ENCODE results near the gene CAMK2B. TPM values are rescaled to one million over a fixed set of nuclear protein-coding genes. Genes with fewer than 3 reads are reported as not detected.

The CAMK2B gene
- polyA plus RNA-seq, 3 donors: 1.6 to 2.7 (median 1.7) TPM

DNA sequence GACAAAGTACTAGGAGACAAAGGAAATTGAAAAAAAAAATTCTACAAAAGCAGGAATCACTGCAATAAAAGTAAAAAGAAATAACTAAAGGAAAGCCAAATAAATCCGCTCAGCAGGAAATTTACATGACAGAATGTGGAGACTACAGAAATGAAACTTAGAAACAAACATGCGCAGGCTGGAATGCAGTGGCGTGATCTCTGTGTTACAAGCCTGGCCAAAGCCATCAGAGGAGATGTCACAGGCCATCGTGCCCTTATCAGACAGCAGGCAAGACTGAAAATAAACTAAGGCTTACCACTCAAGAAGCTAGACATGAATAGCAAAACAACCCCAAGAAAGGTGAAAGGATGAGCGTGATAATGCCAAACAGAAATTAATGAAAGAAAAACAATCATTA lies 6.3 kb upstream of the CAMK2B start:
- no peak for DNase-seq (ENCODE audit: low read depth in 3 of 3, low spot score in 2 of 3)

DNA sequence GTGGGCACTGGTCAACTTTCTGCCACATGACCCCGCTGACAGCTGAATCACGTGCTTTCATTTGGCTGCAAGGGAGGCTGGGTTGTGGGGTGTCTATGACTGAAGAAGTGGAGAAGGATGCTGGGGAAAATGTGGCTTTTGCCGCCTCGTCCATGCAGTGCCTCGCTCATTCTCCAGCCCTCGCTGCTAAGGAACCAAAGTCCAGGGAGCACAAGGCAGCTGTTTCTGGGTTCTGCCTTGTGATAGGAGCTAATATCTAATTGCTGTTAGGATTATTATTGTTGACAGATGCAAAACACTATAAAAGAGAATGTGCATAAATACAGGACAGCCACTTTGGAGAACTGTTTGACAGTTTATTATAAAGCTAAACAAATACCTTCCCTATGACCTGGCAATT lies 4.9 kb upstream of the CAMK2B start:
- DNase-seq (ENCODE audit: low read depth in 3 of 3, low spot score in 2 of 3): no peak

DNA sequence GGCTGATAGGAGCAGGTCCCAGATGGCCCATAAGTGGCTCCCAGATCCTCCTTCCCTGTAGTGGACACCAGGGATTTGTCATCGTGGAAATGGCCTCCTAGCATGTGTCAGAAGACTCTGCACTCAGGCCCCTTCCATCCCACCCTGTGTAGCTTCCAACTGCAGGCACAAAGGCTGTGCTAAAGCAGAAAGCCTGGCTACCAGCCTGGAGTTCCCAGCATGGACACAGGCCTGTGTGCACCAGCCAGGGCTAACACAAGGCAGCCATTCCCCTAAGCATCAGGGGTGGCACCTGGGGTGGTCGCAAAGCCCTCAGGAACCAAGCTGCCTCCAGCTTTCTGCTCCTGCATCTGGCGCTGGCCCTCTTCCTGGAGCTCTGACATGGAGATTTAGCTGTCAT lies 4.5 kb upstream of the CAMK2B start:
- DNase-seq (ENCODE audit: low read depth in 3 of 3, low spot score in 2 of 3): no peak

DNA sequence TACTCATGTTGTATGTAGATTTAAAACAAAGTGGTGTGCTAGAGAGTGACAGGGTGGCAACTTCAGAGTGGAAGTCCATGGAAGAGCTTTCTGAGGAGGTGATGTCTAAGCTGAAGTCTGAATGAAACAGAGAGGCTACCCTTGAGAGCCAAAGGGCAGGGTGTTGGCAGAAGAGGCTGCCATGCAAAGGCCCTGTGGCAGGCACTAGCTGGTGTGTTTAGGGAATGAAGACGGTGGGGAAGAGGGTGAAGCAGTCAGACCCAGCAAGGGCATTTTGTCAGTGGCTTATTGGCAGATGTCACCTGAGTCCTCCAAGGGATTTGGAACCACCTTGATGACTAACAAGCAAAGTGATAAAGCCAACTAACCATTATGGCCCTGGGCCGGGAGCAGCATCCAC lies 3.7 kb upstream of the CAMK2B start:
- DNase-seq (ENCODE audit: low read depth in 3 of 3, low spot score in 2 of 3): no peak

DNA sequence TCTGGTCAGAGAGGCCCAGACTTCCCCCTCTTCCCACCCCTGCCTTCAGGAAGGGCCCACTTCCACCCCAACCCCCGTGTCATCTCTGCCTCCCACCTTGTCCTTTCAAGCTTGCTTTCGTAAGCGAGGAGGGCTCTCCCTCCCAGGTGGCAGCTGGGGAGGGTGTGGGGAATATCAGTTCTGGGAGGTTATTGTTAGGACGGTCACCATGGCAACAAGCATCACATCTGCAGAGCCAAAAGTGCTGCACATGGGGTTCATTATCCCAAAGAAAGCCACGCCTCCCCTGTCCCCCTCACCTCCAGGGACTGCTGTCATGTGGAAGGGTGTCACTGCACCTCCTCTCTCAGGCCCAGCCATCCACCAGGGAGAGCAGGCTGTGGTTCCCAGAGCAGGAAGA lies 2.6 kb upstream of the CAMK2B start:
- DNase-seq (ENCODE audit: low read depth in 3 of 3, low spot score in 2 of 3): no peak

DNA sequence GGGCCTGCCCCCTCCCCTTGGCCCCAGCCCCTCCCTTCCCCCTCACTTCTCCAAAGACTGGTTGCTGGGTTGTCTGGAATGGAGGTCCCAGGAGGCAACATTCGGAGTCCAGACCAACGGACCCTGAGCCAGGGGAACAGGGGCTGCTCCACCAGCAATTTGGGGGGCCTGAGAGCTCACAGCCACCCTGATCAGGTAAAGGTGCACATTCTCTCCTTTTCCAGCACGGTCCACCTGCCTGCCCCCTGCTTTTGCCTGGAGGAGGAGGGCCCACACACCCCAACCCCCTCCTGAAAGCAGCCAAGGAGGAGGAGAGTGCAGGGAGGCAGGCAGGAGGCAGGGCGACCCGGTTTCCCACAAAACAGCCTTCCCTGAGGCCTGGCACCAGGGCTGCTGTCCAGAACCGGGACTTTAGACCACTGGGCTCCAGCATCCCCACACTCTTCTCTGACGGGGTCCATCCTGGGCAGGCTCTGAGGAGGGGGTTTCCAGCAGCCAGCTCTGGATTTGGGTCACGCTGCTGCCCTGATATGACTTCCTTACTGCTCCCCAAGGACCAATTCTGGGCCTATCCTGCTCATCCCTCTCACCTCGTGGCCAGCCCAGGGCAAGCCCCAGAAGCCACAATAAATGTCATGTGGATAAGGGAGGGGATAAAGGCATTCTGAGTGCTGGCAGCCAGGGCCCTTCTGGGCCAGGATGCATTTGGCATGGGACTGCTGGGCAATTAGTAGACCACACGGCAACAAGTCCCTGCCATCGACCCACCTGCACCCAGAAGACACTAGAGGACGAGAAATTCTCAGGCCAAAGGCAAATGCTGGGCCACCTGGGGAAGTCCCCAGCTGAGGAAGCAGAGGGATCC lies 1.1 kb upstream of the CAMK2B start:
- no peak for DNase-seq (ENCODE audit: low read depth in 3 of 3, low spot score in 2 of 3)

DNA sequence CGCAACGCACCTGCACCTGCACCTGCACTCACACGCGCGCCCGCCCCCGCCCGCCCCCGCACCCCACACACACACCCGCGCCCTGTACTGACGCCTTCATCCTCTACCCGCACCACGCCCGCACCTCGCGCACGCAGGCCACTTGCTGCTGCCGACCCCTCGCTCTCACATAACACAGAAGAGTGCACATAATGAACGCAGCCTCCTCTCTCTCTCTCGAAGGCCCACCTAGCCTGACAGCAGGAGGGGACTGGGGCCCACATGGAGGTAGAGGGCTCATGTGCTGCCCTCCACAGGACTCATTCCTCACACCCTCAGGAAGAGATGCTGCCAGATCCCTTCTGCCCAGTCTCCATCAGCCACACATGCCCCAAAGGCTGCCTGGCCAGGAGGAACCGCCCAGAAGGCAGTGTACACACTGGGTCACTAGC lies 432 bp upstream of the CAMK2B start:
- DNase-seq (ENCODE audit: low read depth in 3 of 3, low spot score in 2 of 3): no peak

DNA sequence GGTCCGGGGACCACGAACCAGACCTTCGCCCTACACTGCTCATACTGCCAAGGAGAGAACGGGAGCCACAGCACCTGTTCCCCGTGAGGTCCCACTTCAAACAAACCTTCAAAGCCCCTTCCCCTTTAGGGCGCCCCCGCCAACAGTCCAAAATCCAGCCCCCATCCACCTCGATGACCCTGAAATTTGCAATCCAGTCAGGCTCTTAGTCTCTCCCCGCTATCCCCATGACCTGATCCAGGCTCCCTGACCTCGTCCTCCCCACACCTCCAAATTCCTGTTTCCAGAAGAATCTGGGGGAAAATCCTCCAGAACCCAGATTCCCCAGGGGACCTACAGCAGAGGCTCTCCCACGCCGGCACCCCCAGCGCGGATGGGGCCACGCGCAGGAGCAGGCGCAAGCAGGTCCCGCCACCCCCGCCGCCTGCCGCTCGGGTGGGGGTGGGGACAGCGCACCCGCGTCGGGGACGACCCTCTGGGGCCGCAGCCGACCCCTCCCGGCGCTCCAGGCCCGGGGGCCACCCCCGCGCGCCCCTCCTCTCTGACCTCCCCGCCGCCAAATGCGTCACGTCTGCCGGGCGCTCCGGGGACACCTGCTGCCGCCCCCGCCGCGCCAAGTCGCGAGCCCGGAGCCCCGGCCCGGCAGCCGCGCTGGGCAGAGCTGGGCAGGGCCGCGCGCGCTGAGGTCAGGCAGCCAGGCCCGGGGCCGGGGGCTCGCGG lies 753 bp downstream of the CAMK2B start:
- DNase-seq (ENCODE audit: low read depth in 3 of 3, low spot score in 2 of 3): no peak

DNA sequence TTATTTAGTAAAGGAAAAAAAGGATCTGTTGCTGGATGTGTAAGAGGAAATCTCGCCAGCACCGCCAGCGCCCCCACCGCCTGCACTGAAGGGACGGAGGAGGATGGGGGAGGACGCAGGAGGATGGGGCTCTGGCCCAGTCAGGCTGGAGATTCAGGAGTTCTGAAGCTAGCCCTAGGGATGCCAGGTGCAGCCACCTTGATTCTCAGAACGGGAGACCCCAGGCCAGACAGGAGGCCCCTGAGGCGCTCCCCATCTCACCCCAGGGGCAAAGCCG lies 1.3 kb downstream of the CAMK2B start:
- no peak for DNase-seq (ENCODE audit: low read depth in 3 of 3, low spot score in 2 of 3)

DNA sequence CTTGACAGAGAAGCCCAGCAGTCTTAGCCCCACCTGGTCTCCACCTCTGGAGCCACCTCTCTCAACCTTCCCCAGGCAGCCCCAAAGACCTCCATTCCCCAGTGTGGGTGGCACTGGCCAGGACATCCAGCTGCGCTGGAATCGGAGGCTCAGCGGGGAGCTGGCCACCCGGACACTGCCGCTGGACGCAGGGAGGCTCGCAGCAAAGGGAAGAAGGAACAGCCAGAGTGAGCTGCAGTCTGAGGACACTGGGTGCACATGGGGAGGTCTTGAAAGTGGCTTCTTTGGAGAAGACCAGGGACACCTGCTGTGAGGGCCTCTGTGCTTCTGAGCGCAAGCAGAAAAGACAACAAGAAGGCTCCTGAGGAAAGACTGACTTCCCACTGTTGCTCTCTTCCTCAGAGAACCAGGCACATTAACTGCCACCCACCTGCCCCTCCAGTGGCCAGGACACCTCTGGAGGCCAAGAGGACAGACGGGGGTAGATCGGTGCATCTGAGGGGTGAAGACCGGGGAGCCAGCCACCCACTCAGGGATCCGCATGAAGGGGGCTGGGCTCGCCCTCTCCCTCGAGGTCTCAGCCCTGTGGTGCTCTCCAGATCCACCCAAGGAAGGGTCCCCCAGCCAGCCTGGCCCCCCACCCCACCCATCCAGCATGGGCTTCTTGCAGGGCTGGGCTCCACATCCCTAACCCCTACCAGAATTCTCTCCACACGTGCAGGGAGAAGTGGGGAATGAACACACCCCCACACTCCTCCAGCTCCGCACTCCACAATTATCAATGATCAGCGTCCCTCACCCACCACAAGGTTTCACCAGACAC lies 1.8 kb downstream of the CAMK2B start:
- DNase-seq (ENCODE audit: low read depth in 3 of 3, low spot score in 2 of 3): no peak

DNA sequence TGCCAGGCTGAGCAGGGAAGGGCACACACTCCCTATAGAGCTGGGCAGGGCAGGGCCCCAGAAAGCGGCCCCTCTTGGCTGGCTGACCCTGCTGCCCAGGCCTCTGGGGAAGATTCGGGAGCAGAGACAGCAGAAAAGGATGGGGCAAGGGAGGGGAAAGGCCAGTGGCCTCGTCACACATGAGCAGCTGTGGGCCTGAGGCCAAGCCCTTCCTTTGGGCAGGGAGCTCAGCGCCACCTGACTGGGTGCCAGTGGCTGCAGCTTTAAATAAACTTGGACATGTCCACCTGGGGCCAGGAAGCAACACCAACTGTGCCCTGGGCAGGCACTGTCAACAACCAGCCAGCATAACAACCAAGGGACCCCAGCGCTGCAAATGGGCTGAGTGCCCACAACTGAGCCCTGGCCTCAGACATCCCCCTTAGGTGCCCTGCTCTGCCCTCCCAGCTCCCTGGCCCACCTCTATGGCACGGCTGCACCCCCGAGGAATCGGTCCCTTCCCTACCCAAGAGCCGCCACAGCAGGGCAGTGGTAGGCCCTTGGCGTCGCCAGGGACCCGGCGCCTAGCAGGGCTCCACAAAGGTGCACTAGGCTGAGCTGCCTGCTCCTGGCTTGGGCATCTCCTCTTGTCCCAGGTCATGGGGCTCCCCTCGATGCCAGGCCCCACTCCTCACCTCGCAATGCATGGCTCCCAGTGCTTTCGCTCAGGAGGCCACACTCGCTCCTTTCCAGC lies 2.6 kb downstream of the CAMK2B start:
- no peak for DNase-seq (ENCODE audit: low read depth in 3 of 3, low spot score in 2 of 3)

DNA sequence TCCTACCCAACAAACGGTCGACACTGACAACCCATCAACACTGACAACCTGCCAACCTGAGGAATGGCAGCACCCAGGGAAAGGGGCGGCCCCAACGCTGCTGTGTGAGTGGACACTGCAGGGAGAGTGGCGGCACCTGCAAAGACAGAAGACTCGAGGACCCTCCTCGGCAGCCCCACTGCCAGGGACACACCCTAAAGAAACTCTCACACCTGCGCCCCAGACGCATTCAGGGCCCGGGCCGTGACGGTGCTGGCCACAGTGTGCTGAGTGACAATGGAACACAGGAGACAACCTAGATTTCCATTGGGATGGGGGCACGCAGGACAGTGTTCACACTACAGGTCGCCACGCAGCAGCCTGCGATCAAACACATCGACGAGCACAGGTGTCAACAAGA lies 3.6 kb downstream of the CAMK2B start:
- no peak for DNase-seq (ENCODE audit: low read depth in 3 of 3, low spot score in 2 of 3)

DNA sequence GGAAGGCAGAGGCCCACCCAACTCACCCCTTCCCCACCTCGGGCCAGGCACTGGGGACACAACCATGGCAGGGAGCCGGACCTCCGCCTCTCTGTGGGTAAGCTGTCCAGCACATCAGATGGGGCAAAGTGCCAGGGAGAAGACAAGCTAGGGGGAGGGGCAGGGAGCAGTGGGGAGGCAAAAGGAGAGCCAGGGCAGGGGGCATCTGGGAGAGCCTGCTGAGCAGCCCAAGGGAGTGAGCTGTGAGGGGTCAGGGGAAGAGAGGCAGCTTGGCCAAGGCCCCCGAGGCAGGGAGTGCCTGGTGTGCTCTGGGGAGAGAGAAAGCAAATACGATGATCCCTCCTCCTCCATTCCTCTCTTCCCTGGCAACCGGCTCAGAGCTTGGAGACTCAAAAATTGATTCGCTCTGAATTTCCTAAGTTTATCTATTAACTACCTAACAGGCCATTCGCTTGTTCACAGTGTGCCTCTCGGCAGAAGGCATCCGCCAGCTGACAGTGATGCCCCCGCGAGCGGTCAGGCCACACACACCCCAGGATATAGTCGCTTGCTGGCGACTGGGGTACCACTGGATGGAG lies 4.5 kb downstream of the CAMK2B start:
- no peak for DNase-seq (ENCODE audit: low read depth in 3 of 3, low spot score in 2 of 3)

DNA sequence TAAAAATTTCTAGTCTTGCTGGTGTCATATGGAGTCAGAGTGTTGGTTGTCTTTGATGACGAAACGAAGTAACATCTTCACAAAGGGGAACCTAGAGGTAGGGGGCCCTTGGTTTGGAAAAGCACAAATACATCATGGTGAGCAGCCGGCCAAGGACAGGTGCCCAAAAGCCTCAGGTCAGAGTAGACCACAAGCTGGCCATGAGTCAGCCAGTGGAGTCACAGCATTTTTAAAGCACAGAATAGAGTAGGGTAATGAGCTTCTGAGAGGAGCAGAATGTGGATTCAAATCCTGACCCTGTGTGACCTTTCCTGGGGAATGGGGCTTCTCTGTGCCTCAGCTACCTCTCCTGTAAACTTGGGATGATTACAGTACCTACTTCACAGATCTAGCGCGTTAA lies 5.3 kb downstream of the CAMK2B start:
- DNase-seq (ENCODE audit: low read depth in 3 of 3, low spot score in 2 of 3): no peak

DNA sequence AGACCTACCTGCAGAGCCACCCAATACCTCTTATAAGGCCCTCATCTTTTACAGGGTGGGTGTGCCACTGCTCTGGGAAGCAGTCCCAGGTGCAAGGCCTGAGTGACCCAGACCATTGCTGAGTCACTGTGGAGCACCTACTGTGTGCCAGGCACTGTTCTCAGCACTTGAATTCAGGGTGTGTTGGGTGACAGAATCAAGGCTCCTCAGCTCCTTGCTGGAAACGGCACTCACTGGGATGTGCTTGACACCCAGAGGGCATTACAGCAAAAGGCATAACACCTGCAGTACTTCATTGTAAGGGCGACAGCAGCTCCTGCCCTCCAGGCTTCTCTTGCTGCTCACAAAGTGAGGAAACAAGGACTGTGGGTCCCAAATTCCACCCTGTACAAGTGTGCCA lies 7.1 kb downstream of the CAMK2B start:
- DNase-seq (ENCODE audit: low read depth in 3 of 3, low spot score in 2 of 3): no peak

DNA sequence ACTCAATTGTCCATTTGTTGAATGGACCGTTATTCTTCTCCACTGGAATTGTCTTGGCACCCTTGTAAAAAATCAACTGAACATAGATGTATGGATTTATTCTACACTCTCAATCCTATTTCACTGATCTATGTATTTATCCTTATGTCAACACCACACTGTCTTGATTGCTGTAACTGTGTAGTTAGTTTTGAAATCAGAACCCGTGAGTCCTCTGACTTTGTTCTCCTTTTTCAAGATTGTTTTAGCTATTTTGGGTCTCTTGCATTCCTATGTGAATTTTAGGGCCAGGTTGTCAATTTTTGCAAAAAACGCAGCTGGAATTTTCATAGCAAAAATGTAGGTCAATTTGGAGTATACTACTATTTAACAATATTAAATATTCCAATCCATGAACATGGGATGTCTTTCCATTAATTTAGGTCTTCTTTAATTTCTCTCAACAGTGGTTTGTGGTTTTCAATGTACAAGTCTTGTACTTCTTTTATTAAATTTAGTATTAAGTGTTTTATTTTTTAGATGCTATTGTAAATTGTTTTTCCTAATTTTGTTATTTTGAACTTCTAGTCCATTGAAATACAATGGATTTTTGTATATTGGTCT lies 10.0 kb downstream of the CAMK2B start:
- no peak for DNase-seq (ENCODE audit: low read depth in 3 of 3, low spot score in 2 of 3)

DNA sequence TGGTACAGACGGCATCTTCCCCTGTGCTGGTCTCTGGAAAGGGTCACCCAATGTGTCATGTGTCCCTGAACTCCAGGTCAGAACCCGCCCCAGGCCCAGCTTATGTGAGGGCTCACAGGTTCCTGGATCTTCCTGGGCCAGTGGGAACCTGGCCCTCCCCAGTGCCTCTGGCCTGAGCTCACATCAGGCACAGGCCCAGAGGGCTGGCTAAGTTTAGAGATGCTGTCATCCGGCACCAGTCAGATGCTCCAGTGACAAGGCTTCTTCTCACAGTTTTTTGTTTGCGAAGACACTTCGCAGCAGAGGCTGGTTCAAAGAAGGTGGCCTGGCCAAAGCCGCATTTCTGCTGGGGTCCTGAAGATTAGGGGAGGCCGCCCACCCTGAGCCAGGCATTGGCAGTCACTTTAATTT lies 11.8 kb downstream of the CAMK2B start:
- no peak for DNase-seq (ENCODE audit: low read depth in 3 of 3, low spot score in 2 of 3)

DNA sequence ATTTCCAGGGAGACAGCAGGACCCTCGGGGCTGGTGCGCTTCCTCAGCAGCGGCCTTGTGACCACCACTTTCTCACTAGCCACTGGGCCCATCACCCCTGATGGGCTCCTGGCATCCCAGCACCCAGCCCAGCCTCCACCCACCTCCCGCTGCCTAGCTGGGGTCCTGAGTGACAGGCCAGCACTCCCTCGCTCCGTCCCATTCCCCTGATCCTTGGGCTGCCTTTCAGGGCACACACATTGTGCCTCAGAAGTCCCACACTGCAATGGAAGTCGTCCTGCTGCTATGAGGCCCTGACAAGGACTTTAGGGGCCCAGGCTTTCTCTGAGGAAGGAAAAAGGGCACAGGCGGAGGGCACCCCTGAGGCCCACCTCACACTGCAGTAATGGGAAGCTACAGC lies 12.4 kb downstream of the CAMK2B start:
- no peak for DNase-seq (ENCODE audit: low read depth in 3 of 3, low spot score in 2 of 3)

DNA sequence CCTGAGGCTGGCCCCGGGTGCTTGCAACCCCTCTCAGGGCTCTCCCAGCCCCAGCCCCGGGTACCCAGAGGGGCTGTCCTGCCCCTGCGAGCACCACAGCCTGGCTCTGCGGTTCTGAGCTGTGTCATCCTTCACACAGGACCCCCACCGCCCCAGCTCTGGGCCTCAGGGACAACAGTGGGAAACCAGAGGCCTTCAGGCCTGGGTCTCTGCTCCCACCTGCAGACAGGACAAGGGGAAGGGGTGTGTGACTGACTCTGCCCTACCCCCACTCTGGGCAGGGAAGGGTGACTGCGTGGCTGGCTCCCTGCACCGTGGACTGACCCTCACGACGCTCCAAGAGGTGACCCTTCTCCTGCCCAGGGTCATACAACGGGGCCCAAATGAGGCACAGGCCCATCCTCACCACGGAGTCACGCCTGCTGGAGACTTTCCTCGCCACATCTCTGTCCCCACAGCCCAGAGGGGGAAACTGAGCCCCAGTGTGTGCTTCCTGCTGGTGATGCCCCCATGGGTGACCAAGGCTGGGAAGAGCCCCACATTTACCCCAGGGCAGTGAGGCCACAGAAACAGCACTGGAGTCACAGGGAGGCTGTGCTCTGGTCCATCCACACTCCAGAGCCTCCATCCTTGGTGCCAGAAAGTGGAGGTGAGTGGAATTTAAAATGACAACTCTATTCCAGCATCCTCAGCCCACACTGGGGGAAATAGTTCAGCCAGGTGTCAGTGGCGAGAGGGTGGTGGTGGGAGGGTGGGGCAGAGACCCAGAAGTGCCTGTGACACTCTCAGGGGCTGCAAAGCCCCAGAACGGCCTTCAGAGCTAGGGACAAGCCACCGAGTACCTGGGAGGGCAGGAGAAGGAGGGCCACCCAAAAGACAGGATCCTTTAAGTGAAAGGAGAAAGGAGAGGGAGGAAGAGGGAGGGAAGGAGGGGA lies 13.6 kb downstream of the CAMK2B start:
- no peak for DNase-seq (ENCODE audit: low read depth in 3 of 3, low spot score in 2 of 3)

All from right renal cortex interstitium (tissue), 3 donors.